DLD1 (cell line): ENCODE measurements around the gene CAPG.

Experiments
- in situ Hi-C: cut with HindIII; loops from 2 replicates; pipeline ENCODE4 v1.10.0; 2017; ENCODE audit warnings: low sequenced_read_pairs

The CAPG gene

DNA sequence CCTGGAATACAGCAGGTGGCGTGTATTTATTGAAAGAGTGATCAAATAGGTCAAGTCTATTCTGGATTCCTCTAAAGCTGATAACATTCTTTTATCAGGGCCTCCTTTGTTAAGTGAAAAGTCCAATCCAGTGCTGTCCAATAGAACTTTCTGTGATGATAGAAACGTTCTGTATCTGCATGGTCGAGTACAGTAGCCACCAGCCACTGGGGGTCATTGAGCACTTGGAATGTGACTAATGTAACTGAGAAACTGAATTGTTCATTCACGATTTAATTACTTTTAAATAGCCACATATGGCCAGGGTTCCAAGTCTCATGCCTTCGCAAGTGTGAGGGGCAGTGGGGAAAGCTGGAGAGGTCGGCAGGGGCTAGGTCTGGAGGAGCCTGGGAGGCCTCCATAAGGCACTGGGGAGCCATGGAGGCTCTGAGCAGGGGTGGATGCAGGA, 28.9 kb upstream of the CAPG start:
- in situ Hi-C loops, result no loop called here

DNA sequence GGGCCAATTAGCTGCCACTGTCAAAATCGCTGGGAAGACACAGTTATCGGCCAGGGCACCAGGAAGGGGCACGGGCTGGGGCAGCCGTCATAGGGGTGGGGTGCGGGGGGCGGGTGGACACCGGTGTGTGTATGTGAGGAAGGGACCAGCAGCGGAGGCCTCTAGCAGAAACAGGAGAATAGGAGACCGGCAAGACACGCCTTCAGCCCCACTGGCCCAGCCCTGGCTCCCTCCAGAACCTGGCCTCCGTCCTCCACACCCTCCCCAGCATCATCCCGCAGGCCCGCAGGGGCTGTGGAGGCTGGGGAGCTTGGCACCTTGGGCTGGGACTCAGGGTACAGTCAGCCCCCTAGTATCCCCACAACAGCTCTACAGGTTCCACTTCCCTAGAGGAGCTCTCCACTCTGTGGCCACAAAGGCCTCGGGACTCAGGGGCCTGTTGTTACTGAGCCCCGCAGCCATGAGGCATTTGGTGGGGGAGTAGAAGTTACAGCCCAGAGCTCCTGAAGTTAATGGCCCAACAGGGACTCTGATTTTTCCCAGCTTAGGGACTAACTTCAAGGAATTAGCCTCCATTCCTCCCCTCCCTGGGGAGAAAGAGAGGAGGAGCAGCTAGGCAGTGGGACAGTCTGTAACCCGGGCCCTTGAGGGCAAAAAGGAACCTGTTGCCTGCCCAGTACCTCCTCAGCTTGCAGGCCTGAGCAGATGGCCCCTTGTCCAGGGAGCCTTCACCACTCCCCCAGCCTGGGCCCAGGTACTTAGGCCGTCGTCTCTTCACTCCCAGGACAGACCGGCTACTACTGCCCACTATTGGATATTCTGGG, 28.2 kb upstream of the CAPG start:
- in situ Hi-C loops, result no loop called here

GRCh38 chr2:85437488-85438200, 27.5 kb upstream of the CAPG start:
- in situ Hi-C loops, result no loop called here

DNA sequence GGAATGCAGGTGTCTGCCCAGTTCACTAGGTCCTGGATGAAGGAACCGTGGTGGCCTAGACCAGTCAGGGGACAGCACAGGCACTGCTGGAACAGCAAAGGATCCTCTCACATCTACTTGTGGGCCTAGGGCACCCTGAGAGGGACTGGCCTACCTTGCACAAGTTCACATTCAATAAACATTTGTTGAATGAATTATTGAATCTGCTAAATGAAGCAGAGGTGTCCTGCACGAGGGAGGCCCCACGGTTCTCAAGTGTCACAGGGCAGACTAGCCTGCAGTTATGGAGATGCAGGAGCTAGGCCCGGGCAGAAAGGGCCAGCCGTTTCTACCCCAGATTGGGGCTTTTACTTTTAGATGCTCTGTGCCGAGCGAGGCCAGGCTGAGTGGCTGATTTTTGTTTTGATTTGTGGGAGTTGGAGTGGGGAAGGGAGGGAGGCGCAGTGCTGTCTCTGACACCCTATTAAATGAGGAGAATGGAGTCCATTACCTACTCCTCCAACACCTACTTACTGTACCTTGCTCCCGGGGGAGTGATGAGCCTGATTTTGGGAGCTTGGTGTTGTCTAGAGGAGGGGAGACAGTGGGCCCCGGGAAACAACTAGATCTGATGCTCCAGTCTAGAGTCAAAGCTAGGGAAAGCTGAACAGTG, 26.8 kb upstream of the CAPG start:
- in situ Hi-C loops, result no loop called here

DNA sequence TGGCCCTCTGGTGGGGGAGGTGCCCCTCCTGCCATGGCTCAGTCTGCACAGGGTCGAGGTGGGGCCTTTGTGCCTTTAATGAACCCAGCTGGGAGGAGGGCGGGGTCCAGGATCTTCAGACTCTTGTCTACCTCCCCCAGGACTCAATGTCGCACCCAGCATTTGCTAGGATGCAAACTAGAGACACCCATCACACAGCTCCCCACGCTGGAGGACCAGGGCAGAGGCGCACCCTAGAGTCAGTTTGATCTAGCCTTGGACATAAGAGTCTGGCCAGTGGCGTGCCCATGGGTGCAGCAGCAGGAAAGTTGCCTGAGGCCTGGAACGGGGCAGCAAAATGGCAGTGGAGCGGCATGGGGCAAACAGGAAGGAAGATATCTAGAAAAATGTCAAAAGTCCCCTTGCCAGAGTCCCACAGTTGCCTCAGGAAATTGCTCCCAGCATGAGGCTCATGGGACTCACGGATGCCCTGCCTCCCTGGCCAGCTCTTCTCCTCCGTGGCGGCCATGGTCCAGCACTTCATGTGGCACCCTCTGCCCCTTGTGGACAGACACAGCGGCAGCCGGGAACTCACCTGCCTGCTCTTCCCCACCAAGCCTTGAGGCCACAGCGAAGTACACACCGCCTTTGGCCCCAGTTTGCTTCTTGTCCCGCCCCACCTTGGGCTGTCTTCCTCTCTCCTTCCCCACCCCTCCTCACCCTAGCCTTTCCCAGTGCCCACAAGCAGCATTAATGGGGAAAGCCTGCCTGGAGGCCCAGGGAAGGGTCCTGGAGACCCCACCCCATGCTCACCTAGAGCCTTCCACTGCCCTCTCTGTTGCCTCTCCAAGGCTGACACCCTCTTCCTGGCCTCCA, 26.0 kb upstream of the CAPG start:
- in situ Hi-C loops, result no loop called here

GRCh38 chr2:85435220-85435958, 25.2 kb upstream of the CAPG start:
- in situ Hi-C loops, result no loop called here

- in situ Hi-C loops, result no loop called here
Observed at GRCh38 chr2:85434696-85435095, 24.5 kb upstream of the CAPG start.

GRCh38 chr2:85433511-85434089, 23.4 kb upstream of the CAPG start:
- in situ Hi-C loops, result no loop called here

DNA sequence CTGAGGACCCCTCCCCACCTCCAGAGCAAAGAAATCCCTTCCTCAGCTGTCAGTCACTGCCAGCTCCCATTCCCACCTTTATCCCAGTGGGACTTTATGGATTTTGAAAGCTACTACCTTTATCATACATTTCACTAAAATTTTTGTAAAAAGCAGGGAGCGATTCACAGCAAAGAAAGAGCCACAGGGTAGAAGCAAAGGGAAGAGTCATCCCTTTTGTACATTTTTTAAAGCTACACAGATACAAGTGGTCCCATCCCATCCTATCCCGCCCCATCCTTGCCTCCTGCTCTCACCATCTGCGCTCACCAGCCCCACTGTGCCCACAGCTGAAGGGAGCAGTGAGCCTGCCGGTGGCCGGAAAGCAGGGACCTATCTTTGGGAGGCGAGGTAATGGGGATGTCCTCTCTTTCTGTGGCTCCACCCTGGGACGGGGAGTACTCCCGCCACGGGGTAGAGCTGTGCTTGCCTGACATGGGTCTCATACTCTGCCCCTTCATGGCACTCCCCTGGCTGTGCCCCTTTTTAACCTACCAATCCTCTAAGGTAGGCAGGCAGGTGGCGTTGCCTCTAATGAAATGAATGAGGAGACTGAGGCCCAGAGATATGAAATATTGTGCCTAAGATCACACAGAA, 21.5 kb upstream of the CAPG start:
- in situ Hi-C loops, result no loop called here

DNA sequence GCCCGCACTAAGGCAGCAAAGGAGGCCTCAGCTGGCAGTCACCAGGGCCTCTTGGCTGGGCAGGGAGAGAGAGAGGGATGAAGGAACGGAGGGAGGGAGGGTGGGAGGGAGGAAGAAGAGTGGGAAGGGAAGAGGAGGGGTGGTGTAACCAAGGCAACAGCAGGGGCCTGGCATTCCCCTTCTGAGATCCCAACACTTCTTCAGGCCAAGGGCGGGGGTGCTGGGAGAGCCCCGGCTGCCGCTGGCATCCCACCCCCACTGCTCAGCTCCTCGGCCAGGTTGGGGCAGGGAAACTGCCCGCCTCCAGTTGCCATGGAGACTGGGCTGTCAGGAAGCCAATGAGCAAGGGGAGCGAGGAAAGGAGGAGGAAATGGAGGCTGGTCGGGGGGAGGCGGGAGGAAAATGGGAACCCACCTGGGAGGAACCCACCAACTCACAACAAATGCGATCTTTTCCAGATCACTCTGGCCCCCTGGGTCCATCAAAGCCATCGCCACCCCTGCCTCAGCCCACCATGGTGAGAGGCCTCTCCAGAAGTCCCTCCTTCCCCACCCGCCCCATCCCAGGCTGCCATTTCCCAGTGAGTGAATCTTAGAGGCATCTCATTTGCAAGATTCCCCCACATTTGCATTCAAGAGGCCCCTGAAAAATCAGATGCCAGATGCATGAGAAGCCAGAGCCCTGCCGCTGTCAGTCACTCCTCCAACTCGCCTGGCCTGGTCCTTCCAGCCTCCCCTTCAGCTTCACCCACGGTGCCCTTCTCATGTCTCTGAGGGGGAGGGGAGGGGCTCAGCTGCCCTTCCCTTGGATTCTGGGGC, 20.8 kb upstream of the CAPG start:
- in situ Hi-C loops, result no loop called here

- in situ Hi-C loops, result no loop called here
Observed at GRCh38 chr2:85429924-85430289, 19.7 kb upstream of the CAPG start.

- in situ Hi-C loops, result no loop called here
Observed at GRCh38 chr2:85429213-85429923, 19.2 kb upstream of the CAPG start.

DNA sequence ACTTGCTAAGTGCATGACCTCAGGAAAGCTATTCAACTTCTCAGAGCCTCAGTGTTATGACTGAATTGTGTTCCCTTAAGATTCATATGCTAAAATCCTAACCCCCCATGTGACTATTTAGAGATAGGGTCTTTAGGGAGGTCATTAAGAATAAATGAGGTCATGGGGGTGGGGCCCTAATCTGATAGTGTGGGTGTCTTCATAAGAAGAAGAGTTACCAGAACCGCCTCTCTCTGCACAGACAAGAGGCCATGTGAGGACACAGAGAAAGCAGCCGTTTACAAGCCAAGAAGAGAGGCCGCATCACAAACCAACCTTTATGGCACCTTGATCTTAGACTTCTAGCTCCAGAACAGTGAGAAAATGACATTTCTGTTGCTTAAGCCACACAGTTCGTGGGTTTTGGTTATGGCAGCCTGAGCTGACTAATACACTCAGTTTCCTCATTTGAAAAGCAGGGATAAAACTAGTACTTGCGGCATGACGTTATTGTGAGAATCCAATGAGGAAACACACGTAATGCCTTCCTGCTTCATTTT, 18.2 kb upstream of the CAPG start:
- in situ Hi-C loops, result no loop called here

DNA sequence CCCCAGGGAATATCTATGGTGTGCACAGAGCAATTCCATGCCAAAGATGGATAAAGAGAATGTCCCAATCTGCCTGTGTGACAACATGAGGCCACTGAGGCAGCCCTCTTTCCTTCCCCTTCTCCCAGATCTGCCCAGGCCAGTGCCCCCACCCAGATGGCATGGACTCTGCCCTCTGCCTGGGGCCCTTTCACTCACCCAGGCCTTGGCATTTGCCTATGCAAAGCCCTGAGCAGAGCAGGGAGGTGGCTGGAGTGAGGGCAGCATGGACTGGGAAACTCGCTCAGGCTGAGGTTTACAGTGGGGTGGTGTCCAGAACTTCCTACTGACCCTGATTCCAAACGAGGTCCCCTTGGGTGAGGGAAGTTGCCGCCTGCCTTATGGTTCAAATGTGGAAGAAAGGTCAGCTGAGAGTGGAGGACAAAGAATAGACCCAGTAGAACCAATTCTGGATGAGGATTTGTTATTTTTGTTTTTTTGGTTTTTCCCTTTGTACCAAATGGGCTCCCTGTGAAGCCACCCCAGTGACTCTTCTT, 17.2 kb upstream of the CAPG start:
- in situ Hi-C loops, result no loop called here

GRCh38 chr2:85425588-85425987, 15.4 kb upstream of the CAPG start:
- in situ Hi-C loops, result no loop called here

DNA sequence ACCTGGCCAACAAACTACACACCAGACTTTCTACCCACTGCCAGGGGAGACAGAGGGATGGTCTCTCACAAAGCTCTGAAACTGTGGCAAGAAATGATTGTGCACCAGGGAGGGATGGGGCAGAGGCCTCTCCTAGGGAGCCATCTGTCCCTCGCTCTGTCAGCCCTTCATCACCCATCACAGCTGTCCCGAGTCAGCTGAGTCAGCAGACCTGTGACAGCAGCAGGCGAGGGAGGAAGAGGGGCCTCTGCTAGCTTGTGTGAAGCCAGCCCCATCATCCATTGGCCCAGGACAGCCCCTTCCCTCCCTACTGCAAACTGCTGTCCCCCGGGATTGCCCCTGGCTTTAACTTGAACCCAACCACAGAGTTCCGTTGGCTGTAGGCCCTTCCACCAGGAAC, 13.4 kb upstream of the CAPG start:
- in situ Hi-C loops, result loop anchor here (25.0 kb wide), 1 partner anchor 114 kb away; the partner anchor contains the start of gene MAT2A

- in situ Hi-C loops, result loop anchor here (25.0 kb wide), 1 partner anchor 115 kb away; the partner anchor contains the start of gene MAT2A
Observed at GRCh38 chr2:85422072-85422457, 11.9 kb upstream of the CAPG start.
